Kidney (tissue), 14 donors: ENCODE results near the gene POMT2. TPM values are rescaled to one million over a fixed set of nuclear protein-coding genes. Genes with fewer than 3 reads are reported as not detected.

Source experiments
- DNase-seq, 5 donors: peaks; one replicate each; pipeline ENCODE4 v3.0.0-alpha.2; 2013 to 2020
- FAIRE-seq: peaks from 2 replicates; lab custom pipeline; 2012; peaks lifted over from hg19 to GRCh38; lab: Jason Lieb, UNC
- H3K27ac ChIP-seq, 2 donors: one replicate each; pipeline ENCODE4 v1.7.0; 2013; ENCODE audit warnings: low read depth in 2 of 2, low read length in 2 of 2, inconsistent platforms in 1 of 2
- H3K27me3 ChIP-seq: one replicate; pipeline ENCODE4 v1.7.1; 2013; ENCODE audit warnings: low read length, inconsistent platforms; ENCODE audit not compliant: control insufficient read depth, insufficient read depth
- H3K36me3 ChIP-seq, 3 donors: one replicate each; pipeline versions ENCODE4 v1.7.0 to v1.7.1; 2013; ENCODE audit warnings: low read length in 3 of 3, control low read depth in 1 of 3, inconsistent platforms in 1 of 3; ENCODE audit not compliant: insufficient read depth in 3 of 3, control insufficient read depth in 2 of 3
- H3K4me1 ChIP-seq, 3 donors: one replicate each; pipeline versions ENCODE4 v1.7.0 to v1.7.1; 2013; ENCODE audit warnings: low read length in 3 of 3, inconsistent platforms in 1 of 3, low read depth in 1 of 3; ENCODE audit not compliant: control insufficient read depth in 2 of 3, insufficient read depth in 2 of 3
- H3K4me3 ChIP-seq, 3 donors: one replicate each; pipeline versions ENCODE4 v1.7.0 to v1.8.1; 2013; ENCODE audit warnings: low read length in 3 of 3, control low read depth in 1 of 3, inconsistent platforms in 1 of 3
- H3K9ac ChIP-seq, 3 donors: one replicate each; pipeline versions ENCODE4 v1.7.0 to v1.7.1; 2013; ENCODE audit warnings: low read length in 3 of 3, control low read depth in 1 of 3, inconsistent platforms in 1 of 3
- H3K9me3 ChIP-seq, 3 donors: one replicate each; pipeline versions ENCODE4 v1.7.0 to v1.7.1; 2013; ENCODE audit warnings: low read length in 3 of 3, control low read depth in 1 of 3, inconsistent platforms in 1 of 3; ENCODE audit not compliant: control insufficient read depth in 2 of 3, insufficient read depth in 1 of 3
- CTCF ChIP-seq: IDR thresholded peaks from 3 replicates; pipeline ENCODE4 v1.5.1; 2012; ENCODE audit warnings: mild to moderate bottlenecking, moderate library complexity, borderline replicate concordance; ENCODE audit not compliant: insufficient read depth; ENCODE audit errors: extremely low read depth
- intact Hi-C: fragments of 100-400 bp; cut with DNase I; formaldehyde crosslinking; loops from one replicate; pipeline ENCODE4 v1.11.1; 2022
- polyA plus RNA-seq: library from polyadenylated mRNA; stranded (reverse); fragments of 350-450 nt; fragmentation: Illumina TruSeq; extraction: RNeasy Lipid Tissue Mini Kit (QIAGEN cat#74804); gene quantifications from one replicate; pipeline ENCODE4 v1.2.3, GENCODE V29; 2014; ENCODE audit warnings: low read depth, low replicate concordance; ENCODE audit not compliant: insufficient read depth
- total RNA-seq: library from RNA; stranded (reverse); fragmentation: NEBNext Ultra II Directional; extraction: Animal tissue kit (Norgen Biotek cat#: 25700); gene quantifications from one replicate; pipeline ENCODE4 v1.2.1, GENCODE V29; 2021
- donor health status: control.
- donor health status: control.
- donor health status: control.
- donor health status: control.
- donor health status: control.
- donor health status: DM: yes; HTN: yes; CAD: no.
- donor health status: Normal renal cell carcinoma (clear cell type).

Gene POMT2
- total and polyA plus RNA-seq, 2 donors from 2014 or later = 18.2 to 34.7 TPM

GRCh38 chr14:77276295-77276935, 44.3 kb downstream of the POMT2 start:
- no peak overlapping the region for H3K9ac ChIP-seq
- DNase-seq (no peak), FAIRE-seq (no peak)
- H3K27ac ChIP-seq = no peak overlapping the region
- peaks cover 0 to 18% (median 4%) of the 10 kb centered on the region in 3 donors for H3K36me3 ChIP-seq
- no peaks in the 10 kb centered on the region for H3K4me1 ChIP-seq
- no peak for TF ChIP-seq CTCF
- H3K27me3 ChIP-seq = peaks cover under 1% of the 10 kb centered on the region
- H3K9me3 ChIP-seq = peaks cover 0 to 10% (median 0%) of the 10 kb centered on the region in 3 donors
- intact Hi-C loops = no loop called here
- H3K4me3 ChIP-seq = no peak overlapping the region

- DNase-seq (no peak), FAIRE-seq (no peak)
- TF ChIP-seq CTCF = no peak
- no peak overlapping the region for H3K4me3 ChIP-seq
- peaks cover 3% of the 10 kb centered on the region for H3K27me3 ChIP-seq
- H3K9me3 ChIP-seq = peaks cover 0 to 10% (median 0%) of the 10 kb centered on the region in 3 donors
- intact Hi-C loops = no loop called here
- no peak overlapping the region for H3K27ac ChIP-seq
- peaks cover 0 to 18% (median 4%) of the 10 kb centered on the region in 3 donors for H3K36me3 ChIP-seq
- no peak overlapping the region for H3K9ac ChIP-seq
- H3K4me1 ChIP-seq = no peaks in the 10 kb centered on the region
These were observed 45.1 kb downstream of the POMT2 start for GRCh38 chr14:77275601-77276017.

GRCh38 chr14:77275041-77275580, 45.6 kb downstream of the POMT2 start:
- FAIRE-seq (no peak), DNase-seq (no peak)
- H3K4me3 ChIP-seq = no peak overlapping the region
- no peak overlapping the region for H3K27ac ChIP-seq
- H3K4me1 ChIP-seq = no peaks in the 10 kb centered on the region
- TF ChIP-seq CTCF = no peak
- H3K9me3 ChIP-seq = peaks cover 0 to 10% (median 0%) of the 10 kb centered on the region in 3 donors
- H3K27me3 ChIP-seq = peaks cover 3% of the 10 kb centered on the region
- H3K9ac ChIP-seq = no peak overlapping the region
- peaks cover 0 to 18% (median 4%) of the 10 kb centered on the region in 3 donors for H3K36me3 ChIP-seq
- intact Hi-C loops = no loop called here
